Heart right ventricle (tissue), 16 donors: ENCODE measurements around the gene ST8SIA5. TPM values are rescaled to one million over a fixed set of nuclear protein-coding genes. Genes with fewer than 3 reads are reported as not detected.
A peak's percentile ranks its signal among the peaks of the same experiment; 100 is the strongest.

ENCODE experiments used
- ATAC-seq, 8 donors: fragments of 200-7000 bp; cut with Tn5 transposase; one replicate each; pipeline ENCODE4 v1.9.1; 2020; ENCODE audit warnings: mild to moderate bottlenecking in 8 of 8, moderate library complexity in 8 of 8, moderate number of reproducible peaks in 1 of 8
- DNase-seq, 2 donors: peaks; one replicate each; pipeline ENCODE4 v3.0.0-alpha.2; 2020
- H3K27ac ChIP-seq, 10 donors: fragments of 200-600 bp; sonication (generic) in 2 of 10; one replicate each; pipeline versions ENCODE4 v1.5.0 to v1.8.0; 2020 to 2022; ENCODE audit warnings: mild to moderate bottlenecking in 3 of 10
- H3K27me3 ChIP-seq, 7 donors: fragments of 200-600 bp; one replicate each; pipeline ENCODE4 v1.8.0; 2021 to 2022; ENCODE audit warnings: mild to moderate bottlenecking in 2 of 7
- H3K36me3 ChIP-seq, 9 donors: fragments of 200-600 bp; sonication (generic) in 1 of 9; one replicate each; pipeline versions ENCODE4 v1.5.0 to v1.8.0; 2020 to 2022; ENCODE audit warnings: mild to moderate bottlenecking in 2 of 9
- H3K4me1 ChIP-seq, 9 donors: fragments of 200-600 bp; sonication (generic) in 1 of 9; one replicate each; pipeline versions ENCODE4 v1.5.0 to v1.8.0; 2020 to 2022; ENCODE audit warnings: mild to moderate bottlenecking in 4 of 9
- H3K4me3 ChIP-seq, 10 donors: fragments of 200-600 bp; sonication (generic) in 2 of 10; one replicate each; pipeline versions ENCODE4 v1.5.0 to v1.8.0; 2020 to 2022; ENCODE audit warnings: mild to moderate bottlenecking in 7 of 10, moderate library complexity in 2 of 10
- H3K9me3 ChIP-seq, 11 donors: fragments of 200-600 bp in 10 of 11; sonication (generic) in 2 of 11; one replicate each; pipeline versions ENCODE4 v1.5.0 to v1.8.0; 2013 to 2022; ENCODE audit warnings: mild to moderate bottlenecking in 2 of 11, control low read depth in 1 of 11, moderate library complexity in 1 of 11
- WGBS, 2 donors: extraction: QIAGEN DNeasy Blood & Tissue Kit; methylation state at CpG; one replicate each; pipeline ENCODE4 v1.1.7; 2013; ENCODE audit warnings: inconsistent platforms in 1 of 2; 5-methylcytosine and 5-hydroxymethylcytosine counted together
- intact Hi-C, 10 donors: fragments of 100-400 bp; cut with DNase I; formaldehyde crosslinking; loops; one replicate each; pipeline versions ENCODE4 v1.11.1 to v1.14.2; 2022
- polyA plus RNA-seq, 2 donors: library from polyadenylated mRNA; stranded (reverse); fragments of 200-250 nt; gene quantifications; one replicate each; pipeline ENCODE4 v1.2.3, GENCODE V29; 2013
- total RNA-seq, 10 donors: library from RNA; stranded (reverse); fragmentation: NEBNext Ultra II Directional in 3 of 10; extraction: Animal tissue kit (Norgen Biotek cat#: 25700) in 3 of 10; gene quantifications; one replicate each; pipeline versions ENCODE4 v1.2.1 to v1.2.4, GENCODE V29; 2021 to 2023
- TF ChIP-seq, protein P1 (sequence below), 9 donors: fragments of 200-600 bp; sonication (generic) in 2 of 9; IDR thresholded peaks; one replicate each; pipeline versions ENCODE4 v1.5.0 to v1.8.0; 2021 to 2022; ENCODE audit warnings: antibody characterized with exemption in 9 of 9, mild to moderate bottlenecking in 5 of 9, moderate library complexity in 1 of 9
- donor health status: Arrhythmogenic right ventricular cardiomyopathy.
- donor health status: ischemic (EF 13 %, LVEDD 7.1; RV severe dilation, severe dysfunction).
- donor health status: healthy with polysubstance abuse.
- donor health status: DM: no; HTN: yes; CAD: no.
- donor health status: DM: no; HTN: no; CAD: no.
- donor health status: ischemic (EF 25% LVEDD 6.9; RV normal size, moderate dysfunction).
- donor health status: ischemic (EF 25% LVEDD 5.7; RV mildly dilated, moderate dysfunction).
- donor health status: healthy.
- donor health status: DM: yes; HTN: yes; CAD: no.
- donor health status: Ischemic cardiomyopathy.
- donor health status: ischemic (EF 35%, LVEDD 5.7; RV mildly dilated, moderate dysfunction).
- donor health status: nonischemic (EF 11% LVEDD 7.7; RV severe dilation, severe dysfunction).
- donor health status: DM: yes; HTN: yes; CAD: no.
- donor health status: PGD.
- donor health status: ischemic (EF 29% LVEDD 5.4; RV normal size, mild dysfunction).
- donor health status: nonischemic (EF 23%, LVEDD 6.1; RV moderate dilation, normal function).

Gene ST8SIA5
- total and polyA plus RNA-seq, 12 donors, result 1.0 to 16.8 (median 5.1) TPM

DNA sequence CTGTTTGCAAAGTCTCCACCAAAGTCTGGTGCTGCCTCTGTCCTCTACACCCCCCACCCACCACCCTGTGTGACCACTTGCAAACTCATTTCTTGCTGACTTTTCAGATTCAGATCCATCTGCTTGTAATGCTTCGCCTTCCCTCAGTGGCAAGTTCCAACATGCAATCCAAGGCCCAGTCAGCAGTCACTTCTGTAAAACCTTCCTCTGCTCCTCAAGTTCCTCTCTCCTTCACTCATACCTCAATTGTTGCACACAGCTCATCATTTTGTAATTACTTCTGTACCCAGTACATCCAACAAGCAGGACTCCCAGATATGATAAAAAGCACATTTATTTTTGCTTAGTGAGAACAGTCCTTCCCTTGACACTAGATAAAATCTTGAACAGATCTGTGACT is 93.3 kb downstream of the ST8SIA5 start:
- no peak overlapping the region for H3K4me3 ChIP-seq
- intact Hi-C loops, result loop anchor here in 1 of 10 donors (5.0 kb wide), 1 partner anchor 49 kb away; no protein-coding TSS in a partner anchor

DNA sequence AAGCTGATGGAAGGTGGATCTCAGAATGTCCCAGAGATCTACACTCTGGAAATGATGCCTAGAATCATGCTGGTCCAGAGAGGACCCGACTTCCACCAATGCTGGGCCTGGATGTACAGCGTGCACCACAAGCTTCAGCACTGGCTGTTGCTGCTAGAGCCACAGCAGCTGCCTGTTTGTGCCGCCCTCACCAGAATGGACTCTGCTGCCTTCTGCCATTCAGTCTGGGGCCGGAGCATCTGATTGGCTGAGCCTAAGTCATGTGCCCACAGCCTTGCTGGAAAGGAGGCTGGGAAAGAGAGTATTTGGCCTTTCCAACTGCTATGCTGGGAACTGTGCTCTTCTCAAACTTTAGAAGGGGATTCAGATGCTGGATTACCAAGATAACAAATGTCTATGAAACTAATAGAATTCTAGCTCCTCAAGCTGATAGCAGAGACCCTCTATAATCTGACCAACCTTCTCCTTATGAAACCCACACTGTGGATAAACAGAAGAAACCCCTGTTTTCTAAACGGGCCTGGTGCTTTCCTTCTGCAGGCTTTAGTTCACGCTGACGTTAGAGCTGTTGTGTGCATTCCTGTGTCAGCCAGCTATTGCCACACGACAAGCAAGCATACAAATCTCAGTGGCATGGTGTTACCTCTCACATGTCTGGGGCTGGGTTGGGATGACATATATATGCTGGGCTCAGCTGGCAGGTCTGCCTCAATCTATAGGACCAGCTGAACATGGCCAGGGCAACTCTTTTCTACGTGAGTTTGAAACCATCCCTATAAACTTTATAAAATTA is 95.7 kb downstream of the ST8SIA5 start:
- intact Hi-C loops, result loop anchor here in 1 of 10 donors (2.0 to 5.0 kb wide), 2 partner anchors 51 to 512 kb away; no protein-coding TSS in a partner anchor
- WGBS, 2 donors, result 68 to 76% methylated on average over 9 of the region's 9 CpGs

More for the DNA sequence above, 93.3 kb downstream of the ST8SIA5 start:
- DNase-seq (no peak), ATAC-seq (no peak)
- 98 to 100% methylated on average over 1 of the region's 1 CpG for WGBS, 2 donors
- Histone ChIP-seq H3K36me3 (no peaks in the 10 kb centered on the region), H3K27me3 (peaks cover 0 to 4% (median 0%) of the 10 kb centered on the region in 7 donors), H3K4me1 (no peaks in the 10 kb centered on the region), H3K9me3 (no peaks in the 10 kb centered on the region), H3K27ac (no peak overlapping the region)
- TF ChIP-seq, protein P1, sequence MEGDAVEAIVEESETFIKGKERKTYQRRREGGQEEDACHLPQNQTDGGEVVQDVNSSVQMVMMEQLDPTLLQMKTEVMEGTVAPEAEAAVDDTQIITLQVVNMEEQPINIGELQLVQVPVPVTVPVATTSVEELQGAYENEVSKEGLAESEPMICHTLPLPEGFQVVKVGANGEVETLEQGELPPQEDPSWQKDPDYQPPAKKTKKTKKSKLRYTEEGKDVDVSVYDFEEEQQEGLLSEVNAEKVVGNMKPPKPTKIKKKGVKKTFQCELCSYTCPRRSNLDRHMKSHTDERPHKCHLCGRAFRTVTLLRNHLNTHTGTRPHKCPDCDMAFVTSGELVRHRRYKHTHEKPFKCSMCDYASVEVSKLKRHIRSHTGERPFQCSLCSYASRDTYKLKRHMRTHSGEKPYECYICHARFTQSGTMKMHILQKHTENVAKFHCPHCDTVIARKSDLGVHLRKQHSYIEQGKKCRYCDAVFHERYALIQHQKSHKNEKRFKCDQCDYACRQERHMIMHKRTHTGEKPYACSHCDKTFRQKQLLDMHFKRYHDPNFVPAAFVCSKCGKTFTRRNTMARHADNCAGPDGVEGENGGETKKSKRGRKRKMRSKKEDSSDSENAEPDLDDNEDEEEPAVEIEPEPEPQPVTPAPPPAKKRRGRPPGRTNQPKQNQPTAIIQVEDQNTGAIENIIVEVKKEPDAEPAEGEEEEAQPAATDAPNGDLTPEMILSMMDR (IDR thresholded peaks at IDR 0.05), result no peak

DNA sequence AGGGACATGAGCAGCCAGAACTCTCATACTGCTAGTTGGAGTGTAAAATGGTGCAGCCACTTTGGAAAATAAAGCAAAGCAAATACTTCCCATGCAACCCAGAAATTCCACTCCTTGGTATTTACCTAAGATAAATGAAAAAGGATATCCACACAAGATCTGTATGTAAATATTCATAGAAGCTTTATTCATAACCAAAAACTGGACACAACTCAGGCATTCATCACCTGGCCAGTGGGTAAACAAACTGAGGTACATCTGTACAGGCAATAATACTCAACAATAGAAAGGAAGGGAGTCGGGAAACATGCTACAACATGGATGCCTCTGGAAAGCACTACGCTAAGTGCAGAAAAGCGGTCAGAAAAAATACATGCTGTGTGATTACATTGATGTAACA is 97.4 kb downstream of the ST8SIA5 start:
- H3K4me3 ChIP-seq, result no peak overlapping the region
- H3K27ac ChIP-seq, result no peak overlapping the region
- DNase-seq, result no peak
- intact Hi-C loops, result loop anchor here (2.0 to 10.0 kb wide), 13 partner anchors 102 to 512 kb away; a partner anchor contains a TSS
- H3K36me3 ChIP-seq, result no peaks in the 10 kb centered on the region
- 93 to 95% methylated on average over 3 of the region's 3 CpGs for WGBS, 2 donors
- no peaks in the 10 kb centered on the region for H3K27me3 ChIP-seq
- TF ChIP-seq, protein P1 (IDR thresholded peaks at IDR 0.05), result no peak
- no peaks in the 10 kb centered on the region for H3K4me1 ChIP-seq
- no peaks in the 10 kb centered on the region for H3K9me3 ChIP-seq
- ATAC-seq, result no peak

More for the DNA sequence above, 95.7 kb downstream of the ST8SIA5 start:
- H3K4me3 ChIP-seq, result no peak overlapping the region
- no peaks in the 10 kb centered on the region for H3K36me3 ChIP-seq
- H3K27me3 ChIP-seq, result no peaks in the 10 kb centered on the region
- TF ChIP-seq, protein P1 (IDR thresholded peaks at IDR 0.05), result no peak
- DNase-seq, result no peak
- peak in 3 of 8 donors; percentile 27 to 47 (median 45) for ATAC-seq
- H3K4me1 ChIP-seq, result no peaks in the 10 kb centered on the region
- no peaks in the 10 kb centered on the region for H3K9me3 ChIP-seq
- H3K27ac ChIP-seq, result no peak overlapping the region

DNA sequence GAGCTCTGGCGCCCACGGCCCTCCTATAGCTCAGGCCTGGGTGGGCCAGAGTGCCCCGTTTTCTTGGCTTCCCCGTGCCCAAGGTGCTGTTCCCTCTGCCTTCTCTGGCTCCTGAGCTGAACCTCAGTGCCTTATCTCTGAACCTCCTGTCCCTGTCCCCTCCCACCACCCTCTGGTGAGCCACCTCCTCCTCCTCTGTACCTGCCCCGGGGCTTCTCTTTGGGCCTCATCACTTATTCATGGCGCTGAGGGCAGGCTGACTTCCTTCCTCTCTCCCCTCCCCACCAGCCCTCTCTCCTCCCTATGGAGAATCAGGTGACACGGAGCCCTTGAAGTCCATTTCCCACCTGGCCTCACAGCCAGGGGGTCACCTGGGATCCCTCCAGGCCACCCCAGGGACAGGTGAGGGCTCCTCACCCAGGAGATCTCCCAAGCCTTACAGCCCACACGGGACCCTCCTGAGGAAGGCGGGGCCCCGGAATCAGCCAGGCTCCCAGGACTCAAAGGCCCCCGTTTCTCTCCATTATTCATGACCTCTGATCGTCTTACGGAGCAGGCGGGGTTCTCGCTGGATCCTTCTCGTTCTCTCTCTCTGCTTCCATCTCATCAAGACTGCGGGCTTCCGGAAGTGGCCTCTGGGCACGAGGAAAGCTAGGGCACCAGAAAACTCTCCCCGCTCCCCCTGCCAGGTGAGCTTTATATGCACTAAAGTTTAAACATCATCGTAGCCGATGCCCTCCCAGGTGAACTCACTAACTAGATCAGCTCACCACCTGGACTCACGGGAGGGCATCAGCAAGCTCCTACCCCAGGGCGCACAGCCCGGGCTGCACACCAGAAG is 99.5 kb downstream of the ST8SIA5 start, which contains the start of gene LOXHD1:
Gene LOXHD1 (minus strand): TSS at position 106 of the 841 bp plus-strand sequence. CDS start 187 bp downstream, outside the sequence.
- WGBS, 2 donors, result 77 to 80% methylated on average over 25 of the region's 25 CpGs
- no peaks in the 10 kb centered on the region for H3K36me3 ChIP-seq
- H3K9me3 ChIP-seq, result no peaks in the 10 kb centered on the region
- H3K4me1 ChIP-seq, result no peaks in the 10 kb centered on the region
- DNase-seq, result no peak
- ATAC-seq, result peak in 1 of 8 donors; percentile 18
- H3K27me3 ChIP-seq, result no peaks in the 10 kb centered on the region
- H3K4me3 ChIP-seq, result no peak within 1 kb of the TSS
- H3K27ac ChIP-seq, result no peak within 1 kb of the TSS
- TF ChIP-seq, protein P1 (IDR thresholded peaks at IDR 0.05), result no peak
- intact Hi-C loops, result loop anchor here (2.0 to 10.0 kb wide), 12 partner anchors 100 to 510 kb away; a partner anchor contains a TSS
